ENCODE results near the gene KIF19.

DNA sequence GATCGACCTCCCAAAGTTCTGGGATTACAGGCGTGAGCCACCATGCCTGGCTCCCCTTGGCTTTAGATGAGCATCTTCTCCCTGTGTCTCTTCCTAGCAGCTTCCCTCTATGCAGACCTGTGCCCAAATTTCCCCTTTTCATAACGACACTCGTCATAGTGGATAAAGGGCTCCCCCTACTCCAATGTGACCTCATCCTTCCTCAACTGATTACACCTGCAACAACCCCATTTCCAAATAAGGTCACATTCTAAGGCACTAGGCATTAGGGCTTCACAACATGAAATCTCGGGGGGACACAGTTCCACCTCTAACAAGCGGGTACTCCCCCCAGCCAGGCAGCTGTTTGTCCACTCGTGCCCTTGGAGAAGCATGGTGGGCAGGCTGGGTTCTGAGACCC lies 10.3 kb downstream of the KIF19 start:
- TF ChIP-seq, protein P1, sequence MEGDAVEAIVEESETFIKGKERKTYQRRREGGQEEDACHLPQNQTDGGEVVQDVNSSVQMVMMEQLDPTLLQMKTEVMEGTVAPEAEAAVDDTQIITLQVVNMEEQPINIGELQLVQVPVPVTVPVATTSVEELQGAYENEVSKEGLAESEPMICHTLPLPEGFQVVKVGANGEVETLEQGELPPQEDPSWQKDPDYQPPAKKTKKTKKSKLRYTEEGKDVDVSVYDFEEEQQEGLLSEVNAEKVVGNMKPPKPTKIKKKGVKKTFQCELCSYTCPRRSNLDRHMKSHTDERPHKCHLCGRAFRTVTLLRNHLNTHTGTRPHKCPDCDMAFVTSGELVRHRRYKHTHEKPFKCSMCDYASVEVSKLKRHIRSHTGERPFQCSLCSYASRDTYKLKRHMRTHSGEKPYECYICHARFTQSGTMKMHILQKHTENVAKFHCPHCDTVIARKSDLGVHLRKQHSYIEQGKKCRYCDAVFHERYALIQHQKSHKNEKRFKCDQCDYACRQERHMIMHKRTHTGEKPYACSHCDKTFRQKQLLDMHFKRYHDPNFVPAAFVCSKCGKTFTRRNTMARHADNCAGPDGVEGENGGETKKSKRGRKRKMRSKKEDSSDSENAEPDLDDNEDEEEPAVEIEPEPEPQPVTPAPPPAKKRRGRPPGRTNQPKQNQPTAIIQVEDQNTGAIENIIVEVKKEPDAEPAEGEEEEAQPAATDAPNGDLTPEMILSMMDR (IDR thresholded peaks at IDR 0.05) = no peak
- no peak for TF ChIP-seq POLR2A (IDR thresholded peaks at IDR 0.05)

All from heart left ventricle (tissue), 13 donors.